Measurements from ENCODE around the gene MAPK12.

MAPK12 gene

DNA sequence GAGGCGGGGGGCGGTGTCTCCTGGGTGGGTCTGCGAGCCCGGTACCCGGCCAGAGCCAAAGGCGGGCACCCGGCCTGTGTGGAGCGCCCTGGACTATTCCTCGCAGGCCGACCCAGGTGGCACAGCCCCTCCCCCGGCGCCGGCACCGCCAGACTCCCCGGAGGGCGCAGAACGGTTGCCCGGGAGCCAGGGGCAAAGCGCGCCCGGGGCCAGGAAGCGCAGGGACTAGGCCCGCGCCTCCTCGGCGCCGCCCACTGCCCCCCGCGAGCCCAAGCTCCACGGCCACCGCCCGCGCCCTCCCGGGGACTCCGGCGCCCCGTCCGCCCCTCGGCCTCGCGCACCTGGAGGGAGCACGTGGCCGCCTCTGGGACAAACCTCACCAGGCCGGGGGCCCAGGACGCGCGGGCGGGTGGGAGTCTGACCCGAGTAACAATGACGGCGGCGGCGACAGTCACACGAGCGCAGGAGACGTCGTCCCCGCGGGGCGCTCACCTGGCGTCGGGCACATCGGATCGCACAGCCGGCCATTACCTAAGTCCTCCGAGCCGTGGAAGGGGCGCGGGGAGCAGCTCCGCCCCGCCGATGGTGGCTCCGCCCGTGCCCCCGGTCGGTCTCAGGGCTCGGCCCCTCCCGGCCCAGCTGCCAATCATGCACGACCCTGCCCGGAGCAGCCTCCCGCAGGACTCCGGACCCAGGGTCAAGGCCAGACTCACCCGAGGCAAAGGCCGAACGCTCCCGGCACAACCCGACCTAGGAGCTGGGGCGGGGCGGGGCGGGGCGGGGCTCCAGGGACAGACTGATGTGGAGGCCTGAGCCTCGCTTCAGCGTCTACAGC is 38.5 kb upstream of the MAPK12 start:
- DNase-seq (ENCODE audit: low read depth in 2 of 2): no peak

- no peak for DNase-seq (ENCODE audit: low read depth in 2 of 2)
Measured at GRCh38 chr22:50298937-50299784, 37.7 kb upstream of the MAPK12 start.

DNA sequence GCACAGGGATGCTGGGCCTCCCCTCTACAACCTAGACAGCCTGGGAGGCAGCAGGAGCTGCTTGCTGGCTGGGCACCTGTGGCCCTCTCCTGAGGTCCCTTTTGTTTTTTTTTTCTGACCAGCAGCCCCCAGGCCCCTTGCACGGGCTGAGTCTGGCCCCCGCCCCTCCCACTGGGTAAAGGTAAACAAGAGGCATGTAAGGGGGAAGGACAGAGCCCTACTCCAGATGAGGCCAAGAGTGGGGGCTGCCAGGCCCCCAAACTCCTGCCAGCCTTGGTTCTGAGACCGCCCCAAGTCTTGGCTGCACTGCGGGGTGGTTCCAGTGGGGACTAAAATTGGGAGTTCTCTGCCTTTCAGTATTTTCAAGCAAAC is 36.8 kb upstream of the MAPK12 start:
- DNase-seq (ENCODE audit: low read depth in 2 of 2): no peak

DNA sequence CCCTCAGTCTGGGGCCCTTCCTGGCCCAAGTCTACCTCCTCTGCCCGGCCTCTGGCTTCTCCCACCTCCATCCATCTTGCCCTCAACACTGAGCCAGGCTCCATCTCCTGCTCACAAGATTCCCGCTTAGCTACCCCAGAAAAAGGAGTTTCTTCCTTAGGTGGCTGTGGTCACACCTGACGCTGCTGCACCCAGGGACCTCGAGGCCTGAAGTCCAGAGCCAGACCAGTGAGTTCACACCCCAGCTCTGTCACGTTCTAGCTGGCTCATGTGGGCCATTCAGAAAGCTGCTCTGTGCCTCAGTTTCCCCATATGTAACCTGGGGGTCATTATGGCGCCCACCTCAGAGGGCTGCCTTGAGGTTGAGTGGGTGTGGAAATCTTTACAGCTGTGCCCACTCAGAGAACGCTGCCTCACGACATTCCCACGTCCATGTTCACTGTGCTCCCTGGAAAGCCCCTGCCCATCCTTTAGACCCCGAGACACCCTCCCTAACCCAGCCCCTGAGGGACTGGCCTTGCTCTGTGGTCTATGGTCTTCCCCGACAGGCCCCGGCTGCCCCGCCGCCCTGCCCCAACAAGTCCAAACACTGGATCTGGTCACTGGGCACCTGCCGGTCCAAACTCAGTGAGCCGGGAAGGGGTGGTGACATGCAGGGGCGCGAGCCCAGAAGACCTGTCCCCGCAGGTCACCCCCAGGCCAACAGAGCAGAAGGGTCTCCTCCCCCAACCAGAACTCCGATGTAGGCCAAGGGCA is 36.2 kb upstream of the MAPK12 start:
- no peak for DNase-seq (ENCODE audit: low read depth in 2 of 2)

DNA sequence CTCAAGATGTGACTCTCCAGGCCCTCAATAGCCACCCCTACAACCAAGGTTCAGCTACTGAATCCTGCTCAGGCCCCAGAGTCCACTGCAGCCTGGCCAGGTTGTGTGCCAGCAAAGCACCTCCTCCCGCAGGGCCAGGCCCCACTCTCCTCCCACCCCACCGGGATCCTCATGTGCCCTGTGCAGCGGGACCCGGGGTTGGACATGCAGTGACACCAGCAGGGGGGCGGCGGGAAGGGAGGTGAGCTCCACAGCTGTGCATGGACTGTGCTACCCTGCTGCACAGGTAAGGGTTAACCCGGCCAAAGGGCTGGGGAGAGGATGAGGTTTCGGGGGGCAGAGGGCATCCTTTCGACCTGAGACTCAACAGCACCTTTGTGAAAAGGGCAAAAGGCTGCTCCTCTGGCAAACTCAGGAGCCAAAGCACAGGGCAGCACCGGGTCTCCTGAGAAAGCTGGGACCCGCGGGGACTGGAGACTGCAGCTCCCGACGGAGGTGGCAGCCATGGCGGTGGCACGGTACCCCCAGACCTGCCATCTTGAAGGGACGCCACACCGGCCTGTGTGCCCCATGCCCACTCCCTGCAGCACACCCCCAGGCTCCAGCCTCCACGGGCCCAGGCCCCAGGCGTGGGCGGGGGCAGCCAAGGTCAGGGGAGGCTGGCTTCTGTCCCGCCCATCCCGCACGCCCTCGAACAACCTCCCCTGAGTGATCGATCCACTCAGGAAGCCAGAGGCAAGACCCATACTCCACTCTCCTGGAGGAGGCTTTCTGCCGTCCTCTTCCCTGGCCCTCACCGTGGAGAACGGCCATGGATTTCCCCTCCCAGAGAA is 35.4 kb upstream of the MAPK12 start:
- DNase-seq (ENCODE audit: low read depth in 2 of 2): no peak

DNA sequence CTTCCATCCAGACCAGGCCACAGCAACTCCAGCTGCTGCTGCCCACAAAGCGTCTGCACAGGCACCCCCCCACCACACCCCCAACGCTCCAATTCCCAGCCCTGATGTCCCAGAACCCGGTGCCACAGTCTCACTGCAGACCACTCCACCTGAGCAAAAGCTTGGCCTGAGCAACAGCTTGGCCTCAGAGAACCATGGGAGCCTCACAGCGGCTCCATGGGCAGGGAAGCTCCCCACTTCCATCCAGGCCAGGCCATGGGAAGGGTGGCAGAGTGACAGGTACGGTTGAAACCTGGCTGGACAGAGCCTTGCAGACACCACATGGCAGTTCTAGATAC is 32.8 kb upstream of the MAPK12 start:
- no peak for DNase-seq (ENCODE audit: low read depth in 2 of 2)

GRCh38 chr22:50293441-50294318 is 32.2 kb upstream of the MAPK12 start:
- no peak for DNase-seq (ENCODE audit: low read depth in 2 of 2)

DNA sequence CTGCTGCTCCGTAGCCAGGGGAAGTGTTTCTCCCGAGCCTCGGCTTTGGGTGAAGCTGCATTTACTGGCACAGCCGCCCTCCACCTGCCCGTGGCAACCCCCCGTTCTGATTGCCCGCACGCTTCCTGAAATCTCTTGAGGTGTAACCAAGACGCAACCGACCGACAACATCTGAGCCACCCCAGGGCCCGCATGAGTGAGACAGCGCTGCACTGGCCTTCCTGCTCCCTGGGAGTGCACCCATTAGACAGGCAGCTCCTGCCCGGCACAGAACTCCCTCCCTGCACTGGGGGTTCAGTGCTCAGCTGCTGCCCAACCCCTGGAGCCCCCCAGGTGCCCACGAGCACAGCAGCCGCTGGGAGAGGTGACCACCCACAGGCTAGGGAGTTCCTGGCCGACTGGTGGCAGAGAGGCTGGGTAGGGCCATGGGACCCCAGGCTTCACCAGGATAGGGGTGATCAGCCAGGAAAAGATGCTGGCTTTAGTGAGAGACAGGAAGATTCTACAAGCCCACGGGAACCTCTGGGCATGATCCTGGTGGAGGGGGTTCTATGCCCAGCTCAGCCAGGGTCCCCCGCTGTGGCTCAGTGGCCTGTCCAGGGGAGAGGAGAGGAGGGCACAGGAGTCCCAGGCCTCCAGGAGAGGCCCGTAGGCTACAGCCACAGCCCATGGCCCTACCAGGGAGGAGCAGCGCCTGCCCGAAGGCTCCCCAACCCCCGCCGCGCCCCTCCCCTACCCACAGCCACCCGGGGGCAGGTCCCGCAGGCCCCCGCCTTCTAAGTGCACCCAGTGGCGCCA is 31.4 kb upstream of the MAPK12 start:
- DNase-seq (ENCODE audit: low read depth in 2 of 2): no peak

- DNase-seq (ENCODE audit: low read depth in 2 of 2): no peak
Measured at GRCh38 chr22:50289942-50290630, 28.6 kb upstream of the MAPK12 start.

GRCh38 chr22:50289151-50289941 is 27.9 kb upstream of the MAPK12 start:
- DNase-seq (ENCODE audit: low read depth in 2 of 2): no peak

DNA sequence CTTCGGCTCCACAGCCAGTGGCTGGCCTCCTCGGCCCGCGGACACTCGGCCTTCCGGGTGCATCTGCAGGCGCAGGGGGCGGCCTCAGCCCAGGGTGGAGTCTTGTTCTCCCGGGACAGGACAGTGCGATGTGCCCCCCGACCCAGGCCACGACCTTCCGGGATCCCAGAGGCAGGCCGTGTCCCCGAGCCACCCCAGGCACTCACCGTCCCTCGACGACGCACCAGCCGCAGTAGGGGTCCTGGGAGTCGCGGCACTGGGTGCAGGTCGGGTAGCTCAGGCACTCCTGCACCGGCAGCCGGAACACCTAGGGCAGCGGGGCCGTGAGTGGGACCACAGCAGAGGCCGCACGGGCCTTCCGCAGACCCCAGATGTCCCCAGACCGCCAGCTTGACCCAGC is 26.2 kb upstream of the MAPK12 start:
- no peak for DNase-seq (ENCODE audit: low read depth in 2 of 2)

GRCh38 chr22:50286701-50287318 is 25.3 kb upstream of the MAPK12 start:
- DNase-seq (ENCODE audit: low read depth in 2 of 2): no peak

GRCh38 chr22:50286275-50286674 is 24.8 kb upstream of the MAPK12 start:
- no peak for DNase-seq (ENCODE audit: low read depth in 2 of 2)

- no peak for DNase-seq (ENCODE audit: low read depth in 2 of 2)
Measured at GRCh38 chr22:50285568-50286229, 24.2 kb upstream of the MAPK12 start.

DNA sequence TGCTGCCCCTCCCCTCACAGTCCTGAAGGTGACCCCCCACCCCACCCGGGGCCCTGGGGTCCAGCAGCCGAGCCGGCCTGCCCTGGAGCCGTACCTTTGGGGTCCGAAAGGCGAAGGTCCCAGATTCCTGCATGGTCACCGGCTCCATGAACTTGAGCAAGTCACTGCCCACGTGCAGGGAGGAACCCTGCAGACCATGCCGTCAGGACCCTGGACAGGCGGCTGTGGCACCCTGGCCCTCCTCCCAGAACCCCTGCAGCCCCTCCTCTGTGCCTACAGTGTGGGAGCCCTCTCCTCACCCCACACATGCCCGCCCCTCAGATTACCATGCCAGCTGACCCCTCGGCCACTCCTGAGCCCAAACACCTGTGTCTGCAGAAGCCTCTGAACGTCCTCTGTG is 23.0 kb upstream of the MAPK12 start:
- DNase-seq (ENCODE audit: low read depth in 2 of 2): no peak

- DNase-seq (ENCODE audit: low read depth in 2 of 2): no peak
Measured at GRCh38 chr22:50283821-50284220, 22.3 kb upstream of the MAPK12 start.
